ENCODE results near the gene MFSD6.

MFSD6 gene

GRCh38 chr2:190527214-190527613 is 119.1 kb downstream of the MFSD6 start:
- no peak overlapping the region for H3K4me3 ChIP-seq (replicated peaks; ENCODE audit: low read depth, low read length)
- TF ChIP-seq CTCF (IDR thresholded peaks at IDR 0.05; ENCODE audit: low read length, missing control alignments): no peak

GRCh38 chr2:190527918-190528317 is 119.8 kb downstream of the MFSD6 start:
- no peak overlapping the region for H3K4me3 ChIP-seq (replicated peaks; ENCODE audit: low read depth, low read length)
- no peak for TF ChIP-seq CTCF (IDR thresholded peaks at IDR 0.05; ENCODE audit: low read length, missing control alignments)
- DNase-seq (ENCODE audit: low read depth): no peak

More at GRCh38 chr2:190527214-190527613, 119.1 kb downstream of the MFSD6 start:
- no peak for DNase-seq (ENCODE audit: low read depth)

- no peak overlapping the region for H3K4me3 ChIP-seq (replicated peaks; ENCODE audit: low read depth, low read length)
- TF ChIP-seq CTCF (IDR thresholded peaks at IDR 0.05; ENCODE audit: low read length, missing control alignments): no peak
- peak; percentile 87 for DNase-seq (ENCODE audit: low read depth)
Measured at GRCh38 chr2:190528521-190529001, 120.4 kb downstream of the MFSD6 start.

- DNase-seq (ENCODE audit: low read depth): no peak
- no peak overlapping the region for H3K4me3 ChIP-seq (replicated peaks; ENCODE audit: low read depth, low read length)
- TF ChIP-seq CTCF (IDR thresholded peaks at IDR 0.05; ENCODE audit: low read length, missing control alignments): no peak
Measured at GRCh38 chr2:190529486-190530247, 121.5 kb downstream of the MFSD6 start.

- DNase-seq (ENCODE audit: low read depth): peak; percentile 51
- H3K4me3 ChIP-seq (replicated peaks; ENCODE audit: low read depth, low read length): no peak overlapping the region
- no peak for TF ChIP-seq CTCF (IDR thresholded peaks at IDR 0.05; ENCODE audit: low read length, missing control alignments)
Measured at GRCh38 chr2:190530248-190530900, 122.2 kb downstream of the MFSD6 start.

GRCh38 chr2:190532581-190532980 is 124.4 kb downstream of the MFSD6 start:
- no peak for TF ChIP-seq CTCF (IDR thresholded peaks at IDR 0.05; ENCODE audit: low read length, missing control alignments)
- H3K4me3 ChIP-seq (replicated peaks; ENCODE audit: low read depth, low read length): no peak overlapping the region
- no peak for DNase-seq (ENCODE audit: low read depth)
